Ammon's horn (tissue), 1 donor: ENCODE results near the gene AXIN1.
"Not testable (repeated sequence)": the region's sequence is repeated elsewhere in the genome, so short reads cannot be mapped to it uniquely, and the experiment has no call there.

Source experiments
- DNase-seq: peaks from one replicate; pipeline ENCODE4 v3.0.0-alpha.2; 2016; ENCODE audit warnings: low spot score

The AXIN1 gene

DNA sequence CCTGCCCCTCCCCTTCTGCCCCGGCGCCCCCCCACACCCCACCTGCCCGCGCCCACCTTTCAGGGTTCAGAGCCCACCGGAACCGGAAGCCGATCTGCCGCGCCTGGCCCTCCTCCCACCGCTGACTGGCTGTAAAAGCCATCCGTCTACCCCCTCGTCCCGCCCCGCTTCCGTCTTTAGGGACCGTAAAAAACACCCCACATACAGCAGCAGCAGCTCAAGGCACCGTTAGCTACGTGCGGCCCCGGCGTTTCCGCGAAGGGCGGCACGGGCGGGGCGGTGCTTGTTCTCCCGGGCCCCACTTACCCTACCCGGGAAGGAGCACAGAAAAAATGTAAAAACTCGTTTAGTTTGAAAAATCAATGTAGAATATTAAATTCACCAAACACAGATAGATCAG is 17.9 kb upstream of the AXIN1 start, which contains the start of gene MRPL28:
TSS of gene MRPL28 (minus strand) at position 96 of the 400 bp plus-strand sequence. CDS start 320 bp downstream, outside the sequence.
- DNase-seq, result peak; percentile 98

DNA sequence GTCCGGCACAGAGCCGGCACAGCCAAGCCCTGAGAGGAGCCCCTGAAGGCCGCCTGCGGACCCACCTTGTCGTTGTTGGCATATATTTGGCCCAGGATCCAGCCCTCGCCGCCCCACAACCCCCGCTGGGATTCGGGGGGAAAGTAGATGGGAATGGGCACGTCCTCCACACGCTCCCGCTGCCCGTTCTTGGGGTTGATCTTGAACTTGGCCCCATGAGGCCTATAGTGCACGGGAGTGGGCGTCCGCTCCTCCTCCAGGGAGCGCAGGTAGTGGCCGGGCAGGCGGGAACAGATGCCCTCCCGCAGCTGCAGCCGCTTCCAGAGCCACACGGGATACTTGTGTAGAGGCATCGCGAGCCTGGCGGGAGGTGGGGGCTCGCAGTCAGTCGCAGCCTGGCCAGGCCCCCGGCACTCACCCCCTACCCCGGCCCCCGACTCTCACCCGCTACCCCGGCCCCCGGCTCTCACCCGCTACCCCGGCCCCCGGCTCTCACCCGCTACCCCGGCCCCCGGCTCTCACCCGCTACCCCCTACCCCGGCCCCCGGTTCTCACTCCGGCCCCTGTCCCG is 17.4 kb upstream of the AXIN1 start:
- DNase-seq, result no peak

DNA sequence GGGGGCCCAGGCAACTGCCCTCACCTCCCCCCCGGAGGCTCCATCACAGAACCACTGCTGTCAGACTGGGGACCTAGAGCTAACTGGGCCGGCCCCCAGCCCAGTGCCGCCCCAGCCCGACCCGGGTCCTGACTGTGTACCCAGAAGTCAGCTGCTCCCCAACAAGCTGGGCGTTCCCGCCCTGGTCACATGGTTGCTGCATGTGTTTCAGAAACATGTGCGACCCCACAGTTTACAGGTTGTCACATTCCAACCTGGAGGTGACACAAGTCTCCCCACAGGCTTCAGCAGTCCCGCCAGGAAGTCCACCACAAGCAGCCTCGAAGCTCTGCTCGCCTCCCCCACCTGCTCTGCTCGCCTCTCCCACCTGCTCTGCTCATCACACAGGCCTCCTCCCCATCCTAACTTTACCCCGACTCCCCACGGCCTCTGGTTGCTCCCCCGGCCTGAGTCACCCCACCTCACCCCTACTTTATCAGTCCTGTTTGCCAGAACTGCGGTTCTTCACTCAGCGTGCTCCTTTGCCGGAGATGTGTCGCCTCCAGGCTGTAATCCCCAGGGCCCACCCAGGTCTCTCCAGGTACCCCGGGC is 16.8 kb upstream of the AXIN1 start:
- no peak for DNase-seq

DNA sequence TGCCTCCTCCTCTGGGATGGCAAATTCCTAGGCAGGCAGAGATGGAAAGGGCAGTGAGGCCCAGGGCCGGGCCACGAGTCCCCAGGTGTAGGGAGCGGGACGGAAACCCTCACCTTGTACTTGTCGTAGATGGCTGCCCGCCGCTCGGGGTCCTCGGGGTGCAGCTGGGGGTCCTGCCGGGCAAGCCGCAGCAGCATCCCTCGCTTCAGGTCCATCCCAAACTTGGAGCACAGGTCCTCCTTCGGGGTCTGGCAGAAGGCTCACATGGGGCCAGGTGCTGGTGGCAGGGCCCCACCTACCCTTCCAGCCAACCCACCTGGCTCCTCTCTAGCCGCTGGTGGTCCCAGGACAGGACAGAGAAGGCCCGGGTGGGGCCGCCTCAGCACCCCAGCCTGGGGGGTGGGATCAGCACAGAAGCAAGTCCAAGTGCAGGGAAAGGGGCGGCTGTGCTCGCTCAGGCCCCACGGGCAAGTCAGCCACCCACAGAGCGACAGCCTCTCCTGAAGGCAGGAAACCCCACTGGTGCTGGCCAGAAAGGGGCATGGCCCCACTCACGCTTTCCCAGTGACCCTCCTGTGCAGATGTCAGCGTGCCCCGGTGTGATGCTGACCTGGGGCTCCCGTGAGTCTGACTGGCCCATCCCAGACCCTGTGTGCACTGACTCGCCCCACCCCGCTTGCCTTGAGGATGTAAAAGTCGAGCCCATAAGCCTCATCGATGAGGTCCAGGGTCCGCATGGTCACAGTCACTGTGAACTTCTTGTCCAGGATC is 16.1 kb upstream of the AXIN1 start:
- no peak for DNase-seq

DNA sequence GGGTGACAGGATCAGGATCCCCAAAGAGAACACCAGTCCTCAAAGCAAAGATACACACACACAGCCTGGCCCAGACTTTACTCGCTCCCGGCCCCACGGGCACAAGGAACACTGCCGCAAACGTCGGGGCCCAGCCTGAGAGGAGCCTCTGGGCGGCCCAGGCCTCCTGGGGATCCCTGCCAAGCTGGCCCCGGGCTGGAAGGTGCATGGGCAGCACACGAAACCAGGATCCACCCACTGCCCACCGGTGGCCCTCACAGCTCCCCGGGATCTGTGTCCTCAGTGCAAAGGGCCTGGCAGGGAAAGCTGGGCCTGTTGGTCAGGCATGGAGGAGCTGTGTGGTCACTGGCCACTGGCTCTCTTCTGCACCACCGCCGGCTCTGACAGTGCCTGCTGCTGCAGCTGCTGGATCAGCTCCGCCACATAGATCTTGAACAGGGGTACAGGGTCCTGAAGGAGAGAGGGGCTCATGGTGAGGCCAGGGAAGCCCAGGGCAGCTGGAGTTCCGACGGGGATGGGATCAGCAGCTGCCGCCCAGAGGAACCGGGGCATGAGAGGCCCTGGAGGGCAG is 14.9 kb upstream of the AXIN1 start:
- no peak for DNase-seq

DNA sequence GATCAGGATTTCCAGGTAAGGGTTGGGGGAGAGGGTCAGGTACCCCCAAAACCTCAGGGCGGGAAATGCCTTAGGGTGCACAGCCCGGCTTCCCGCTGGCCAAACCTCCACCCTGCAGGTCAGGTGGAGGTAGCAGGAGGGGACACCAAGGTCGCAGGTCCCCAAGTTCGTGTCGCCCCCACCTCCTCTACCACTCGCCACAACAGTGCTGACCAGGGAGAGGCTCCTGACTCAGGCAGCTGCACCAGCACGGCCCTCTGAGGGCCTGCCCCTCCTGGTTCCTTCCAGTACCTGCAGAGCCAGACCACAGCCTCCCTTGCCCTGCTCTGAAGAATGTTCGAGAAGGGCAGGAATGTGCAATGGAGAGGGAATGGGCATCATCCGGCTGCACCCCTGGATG is 14.0 kb upstream of the AXIN1 start:
- no peak for DNase-seq

DNA sequence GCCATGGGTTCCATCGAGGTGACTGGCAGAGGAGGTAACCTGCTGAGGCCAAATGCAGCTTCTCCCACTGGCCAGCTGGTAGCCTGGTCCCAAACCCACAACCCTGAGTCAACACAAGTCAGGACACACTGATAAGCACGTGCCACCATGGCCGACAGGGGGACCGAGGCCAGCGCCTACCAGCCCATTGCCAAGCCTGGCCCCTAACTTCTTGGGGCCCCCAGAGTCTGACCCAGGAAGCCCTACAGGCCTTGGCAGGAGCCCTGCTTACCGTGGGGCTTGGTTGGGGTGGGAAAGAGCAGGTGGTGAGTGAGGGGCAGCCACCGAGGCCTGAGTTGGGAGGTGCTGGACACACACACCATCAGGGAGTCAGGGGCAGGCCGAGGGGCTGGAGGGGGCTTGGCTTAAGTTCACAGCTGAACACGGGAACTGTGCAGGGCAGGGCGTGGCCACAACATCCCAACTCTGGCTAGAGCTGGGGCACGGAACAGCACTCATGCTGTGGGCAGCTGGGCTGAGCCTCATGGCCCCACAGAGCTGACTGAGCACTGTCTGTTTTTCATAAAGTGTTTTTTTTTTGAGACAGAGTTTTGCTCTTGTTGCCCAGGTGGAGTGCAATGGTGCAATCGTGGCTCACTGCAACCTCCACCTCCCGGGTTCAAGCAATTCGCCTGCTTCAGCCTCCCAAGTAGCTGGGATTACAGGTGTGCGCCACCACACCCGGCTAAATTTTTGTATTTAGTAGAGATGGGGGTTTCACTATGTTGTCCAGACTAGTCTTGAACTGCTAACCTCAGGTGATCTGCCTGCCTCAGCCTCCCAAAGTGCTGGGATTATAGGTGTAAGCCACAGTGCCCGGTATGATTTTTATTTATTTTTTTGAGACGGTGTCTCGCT is 12.3 kb upstream of the AXIN1 start:
- no peak for DNase-seq

DNA sequence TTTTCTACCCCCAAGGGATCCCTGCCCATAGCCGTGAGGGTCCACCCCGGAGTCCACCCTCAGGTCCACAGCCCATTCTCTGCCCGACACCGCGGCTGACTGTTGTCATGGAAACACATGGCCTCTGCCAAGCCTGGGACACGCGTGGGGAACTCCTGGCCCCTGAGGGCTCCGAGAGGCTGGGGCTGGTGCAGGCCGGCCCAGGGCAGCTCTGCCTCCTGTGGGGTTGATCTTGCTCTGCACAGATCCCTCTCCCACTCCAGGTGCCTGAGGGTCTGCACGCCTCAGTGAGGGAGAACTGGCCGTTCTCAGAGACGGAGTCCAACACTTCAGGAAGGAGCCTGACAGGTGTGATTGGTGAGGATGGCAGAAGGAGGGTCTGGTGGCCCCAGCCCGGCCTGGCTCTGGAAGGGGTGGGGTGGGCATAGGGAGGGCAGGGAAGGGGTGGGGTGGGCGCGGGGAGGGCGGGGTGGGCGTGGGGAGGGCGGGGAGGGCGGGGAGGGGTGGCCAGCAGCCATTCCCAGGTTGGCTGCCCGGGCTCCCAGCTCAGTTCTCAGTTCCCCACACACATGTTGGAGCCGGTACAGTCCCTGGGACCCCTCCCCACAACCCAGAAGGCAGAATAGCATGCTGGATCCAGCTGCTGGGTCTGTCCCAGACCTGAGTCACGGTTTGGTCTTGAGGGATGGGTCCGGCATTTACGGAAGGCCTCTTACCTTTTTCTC is 11.4 kb upstream of the AXIN1 start:
- no peak for DNase-seq

DNA sequence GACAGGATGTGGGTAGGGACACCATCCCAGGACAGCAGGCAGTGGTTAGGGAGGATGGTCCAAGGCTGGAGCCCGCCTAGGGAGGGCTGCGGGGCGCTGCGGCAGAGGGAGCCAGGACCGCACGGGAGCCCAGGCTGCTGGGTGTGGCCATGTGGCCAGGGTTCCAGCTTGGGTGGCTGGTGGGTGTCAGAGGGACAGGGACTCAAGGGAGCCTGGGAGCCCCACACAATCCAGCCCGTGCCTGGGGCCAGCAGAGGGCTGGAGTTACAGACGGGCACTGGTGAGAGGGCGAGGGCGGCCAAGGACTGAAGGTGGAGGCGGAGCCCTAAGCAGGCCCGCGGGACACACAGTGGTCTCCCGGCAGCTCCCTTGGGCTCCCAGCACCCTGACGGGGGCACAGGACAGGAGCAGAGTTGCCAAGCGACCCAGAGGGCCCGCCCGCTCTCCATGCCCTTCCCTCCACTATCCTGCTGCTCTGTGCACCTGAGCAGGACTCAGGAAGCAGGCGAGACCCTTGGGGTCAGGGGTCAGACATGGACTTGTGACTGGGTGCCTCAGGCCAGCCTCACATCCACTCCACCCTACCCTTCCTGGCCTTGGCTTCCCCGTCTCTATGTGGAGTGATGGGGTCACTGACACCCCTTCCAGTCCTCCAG is 10.7 kb upstream of the AXIN1 start:
- no peak for DNase-seq

DNA sequence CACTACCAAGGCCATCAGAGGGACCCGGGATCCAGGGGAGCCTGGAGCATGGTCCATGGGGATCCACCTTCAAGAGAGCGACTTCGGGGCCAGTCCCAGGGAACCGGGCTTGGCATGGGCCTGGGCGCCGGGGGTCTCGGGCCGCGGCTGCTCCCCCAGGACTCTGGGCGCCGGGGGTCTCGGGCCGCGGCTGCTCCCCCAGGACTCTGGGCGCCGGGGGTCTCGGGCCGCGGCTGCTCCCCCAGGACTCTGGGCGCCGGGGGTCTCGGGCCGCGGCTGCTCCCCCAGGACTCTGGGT is 10.1 kb upstream of the AXIN1 start:
- DNase-seq, result not testable (repeated sequence)

DNA sequence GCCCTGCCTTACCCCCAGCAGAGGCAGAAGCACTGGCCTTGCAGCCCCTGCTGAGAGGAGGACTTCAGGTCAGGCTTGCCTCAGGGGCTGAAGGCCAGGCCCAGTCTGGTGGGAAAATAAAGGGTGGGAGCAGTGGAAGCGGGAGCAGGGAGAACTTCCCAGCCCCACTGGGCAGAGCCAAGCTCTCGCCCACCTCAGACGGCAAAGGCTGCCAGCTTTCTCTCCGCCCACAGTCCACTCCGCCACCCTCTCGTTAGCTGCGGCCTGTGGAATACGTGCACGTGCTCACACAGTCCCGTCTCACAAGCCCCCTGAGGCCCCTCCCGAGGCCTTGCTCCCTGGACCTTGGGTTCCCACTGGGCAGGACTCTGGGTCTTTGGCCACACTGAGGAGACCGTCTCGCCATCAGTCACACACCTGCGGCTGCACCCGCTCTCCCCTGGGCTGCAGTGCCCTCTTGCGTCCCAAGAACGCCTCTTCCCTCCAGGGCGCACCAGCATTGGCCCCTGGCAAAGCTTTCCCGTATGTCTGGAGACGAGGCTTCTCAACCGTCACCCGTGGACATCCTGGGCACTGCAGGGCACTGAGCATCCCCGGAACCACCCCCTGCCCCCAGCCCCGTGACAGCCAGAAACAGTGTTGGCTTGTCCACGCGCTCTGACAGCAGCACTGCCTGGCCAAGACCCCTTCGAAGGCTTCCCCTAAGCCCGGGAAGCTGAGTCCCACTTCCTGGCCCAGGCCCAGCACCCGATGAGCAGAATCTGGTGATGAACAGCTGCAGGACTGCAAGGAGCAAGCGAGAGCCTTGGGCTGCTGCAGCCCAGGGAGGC is 9.6 kb upstream of the AXIN1 start:
- DNase-seq, result peak; percentile 88

DNA sequence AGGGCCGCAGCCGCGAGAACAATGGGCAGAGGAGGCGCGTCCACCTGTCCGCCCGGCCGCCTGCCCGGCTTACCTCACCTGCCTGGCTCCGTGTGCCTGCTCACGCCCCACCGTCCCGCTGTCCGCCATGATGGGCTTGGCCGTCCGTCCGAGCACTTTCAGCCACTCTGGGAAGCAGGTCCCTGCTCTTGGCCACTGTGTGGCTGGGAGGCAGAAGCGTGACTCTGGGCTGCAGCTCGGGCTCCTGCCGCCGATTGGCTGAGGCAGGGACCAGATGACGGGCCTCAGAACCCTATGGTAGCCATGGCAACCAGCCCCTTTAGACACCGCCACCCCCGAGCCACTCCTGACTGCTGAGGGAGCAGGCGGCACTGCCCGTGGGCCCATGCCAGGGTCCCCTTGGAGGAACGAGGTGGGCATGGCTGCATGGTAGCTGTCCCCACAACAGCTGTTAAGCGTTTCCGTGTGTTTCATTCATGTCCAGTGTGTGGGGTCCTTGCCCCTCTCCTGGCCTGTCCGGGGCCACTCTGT is 8.9 kb upstream of the AXIN1 start:
- no peak for DNase-seq

DNA sequence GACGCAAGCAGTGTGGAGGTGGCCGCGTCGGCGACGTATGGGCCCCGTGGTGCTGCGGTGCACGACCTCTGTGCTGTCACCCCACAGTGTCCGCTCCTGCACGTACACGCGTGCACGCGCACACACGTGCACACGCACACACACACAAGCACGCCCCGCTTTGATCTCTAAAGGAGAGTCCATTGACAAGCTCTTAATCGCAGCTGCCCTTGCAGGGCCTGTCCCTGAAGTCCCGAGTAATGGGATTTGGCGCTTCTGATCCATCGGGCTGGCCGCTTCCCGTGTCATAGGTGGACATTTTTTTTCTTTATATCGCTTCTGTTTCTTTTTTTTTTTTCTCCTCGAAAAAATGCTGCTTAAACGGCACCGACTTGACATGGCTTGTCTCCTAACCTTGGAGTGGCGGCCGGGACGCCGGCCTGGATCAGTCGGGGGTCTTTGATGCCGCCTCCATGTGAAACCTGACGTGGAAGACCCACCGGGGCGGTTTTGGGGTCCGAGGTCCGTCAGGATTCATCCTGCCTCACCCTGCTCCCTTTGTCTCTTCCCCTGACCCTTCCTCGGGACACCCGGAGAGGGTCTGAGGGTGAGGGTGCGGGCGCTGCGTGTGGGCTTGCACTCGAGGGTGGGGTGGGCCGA is 8.3 kb upstream of the AXIN1 start:
- DNase-seq, result no peak

DNA sequence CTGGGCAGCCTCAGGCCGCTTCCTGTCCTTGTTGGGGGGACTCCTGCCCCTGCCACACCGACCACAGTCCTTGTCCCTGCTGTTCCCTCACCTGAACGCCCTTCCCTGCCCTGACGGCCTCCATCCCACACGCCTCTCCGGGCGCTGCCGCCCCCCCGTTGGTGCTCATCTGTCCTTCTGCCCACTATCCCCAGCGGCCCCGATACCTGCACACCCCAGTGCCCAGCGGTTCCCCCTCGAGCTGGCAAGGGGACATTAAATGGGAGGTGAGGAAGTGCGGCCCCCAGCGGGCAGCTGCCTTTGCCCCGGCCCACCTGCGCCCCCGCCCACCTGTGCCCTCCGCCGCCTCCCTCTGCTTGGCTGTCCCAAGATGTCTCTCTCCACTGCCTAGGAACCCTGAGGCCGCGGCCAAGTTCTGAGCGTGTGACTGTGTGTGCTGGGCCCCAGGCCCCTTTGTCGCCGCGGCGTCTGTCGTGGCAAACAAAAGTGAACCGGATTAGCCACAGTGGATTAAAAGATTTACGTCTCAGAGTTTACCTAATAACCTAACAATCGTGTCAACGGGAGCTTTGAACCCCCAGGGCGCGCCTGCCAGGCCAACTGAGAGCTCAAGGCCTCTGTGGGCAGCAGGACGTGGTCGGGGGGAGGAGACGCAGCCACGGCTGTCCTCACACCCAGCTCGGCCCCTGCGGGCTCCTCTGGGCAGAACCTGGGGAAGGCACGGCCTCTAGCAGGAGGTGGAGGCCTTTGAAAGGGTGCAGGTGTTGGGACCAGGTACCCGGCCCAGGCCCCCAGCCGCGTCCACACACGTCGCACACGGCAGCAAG is 7.6 kb upstream of the AXIN1 start:
- no peak for DNase-seq

DNA sequence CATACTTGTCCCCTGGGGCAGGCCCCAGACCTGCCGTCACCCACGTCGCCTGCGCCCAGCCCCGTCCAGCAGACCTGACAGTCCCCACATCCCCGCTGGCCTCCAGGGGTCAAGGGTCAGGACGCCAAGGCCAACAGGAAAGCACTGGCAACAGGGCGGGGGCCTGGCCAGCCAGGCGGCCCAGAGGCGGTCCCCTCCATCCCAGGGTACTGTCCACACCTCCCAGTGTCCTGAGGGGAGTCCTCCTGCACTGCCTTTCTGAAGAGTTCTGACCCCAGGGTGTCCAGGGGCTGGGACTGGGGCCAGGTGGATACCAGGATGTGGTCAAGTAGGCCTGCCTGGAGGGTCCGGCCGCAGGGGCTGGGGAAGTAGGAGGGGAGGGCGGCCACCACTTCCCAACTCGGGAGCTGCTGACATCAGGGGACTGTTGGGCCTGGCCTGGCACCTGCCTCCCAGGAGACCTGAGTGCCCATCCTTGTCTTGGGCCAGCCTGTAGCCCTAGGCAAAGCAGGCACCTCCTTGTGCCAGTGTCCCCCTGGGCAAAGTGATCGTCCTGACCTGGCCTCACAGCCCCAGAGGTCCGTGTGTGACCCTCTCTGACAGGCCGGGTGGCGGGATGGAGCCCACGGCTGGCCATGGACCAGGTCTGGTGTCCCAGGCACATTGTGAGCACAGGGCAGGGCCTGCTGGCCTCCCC is 6.7 kb upstream of the AXIN1 start:
- no peak for DNase-seq

DNA sequence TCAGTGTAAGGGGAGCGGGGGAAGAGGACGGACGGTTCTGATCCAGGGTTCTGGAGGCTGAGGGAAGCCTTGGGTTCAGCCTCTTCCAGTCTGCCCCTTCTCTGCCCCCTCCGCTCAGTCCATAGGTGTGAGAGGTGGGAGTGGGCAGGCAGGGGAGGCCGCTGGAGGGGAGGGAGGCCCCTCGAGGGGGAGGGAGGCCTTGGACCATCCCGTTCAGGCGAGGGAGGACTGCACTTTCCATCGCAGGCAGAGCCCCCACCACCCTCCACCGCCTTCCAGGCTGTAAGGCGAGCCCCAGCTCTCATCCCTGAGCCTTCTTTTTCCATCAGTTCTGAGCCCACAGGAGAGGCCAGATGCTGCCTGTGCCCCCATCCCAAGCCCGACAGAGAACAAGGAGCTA is 4.2 kb upstream of the AXIN1 start:
- DNase-seq, result no peak

DNA sequence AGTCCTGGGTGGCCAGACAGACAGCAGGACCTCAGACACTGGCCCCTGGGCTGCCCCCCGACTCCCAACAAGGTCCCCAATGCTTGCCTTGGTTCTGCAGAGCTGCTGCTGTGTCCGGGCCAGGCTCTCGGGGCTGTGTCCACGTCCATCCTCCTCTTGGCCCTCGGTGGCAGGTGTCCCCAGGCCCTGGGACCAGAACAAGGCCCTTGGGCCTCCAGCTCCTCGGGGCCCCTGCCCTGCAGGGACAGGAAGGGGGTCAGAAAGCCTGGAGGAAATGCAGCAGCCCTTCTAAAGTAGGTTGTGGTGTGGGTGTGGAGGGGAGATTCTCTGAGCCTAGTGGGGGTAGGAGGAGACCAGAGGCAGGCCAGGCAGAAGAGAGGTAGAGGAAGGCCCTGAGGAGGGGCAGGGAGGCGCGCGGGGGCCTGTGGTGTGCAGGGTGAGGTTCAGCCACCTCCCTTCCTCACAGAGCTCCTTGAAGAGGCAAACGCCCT is 2.5 kb upstream of the AXIN1 start:
- no peak for DNase-seq
